Measurements from ENCODE around the gene CSRP3. TPM values are rescaled to one million over a fixed set of nuclear protein-coding genes. Genes with fewer than 3 reads are reported as not detected.

The CSRP3 gene
- total RNA-seq, 1 experiment from 2014 or later = not detected

- POLR2A ChIA-PET (ENCODE audit: unreplicated experiment) = interaction anchor here (0.7 kb wide), 1 partner anchor 160 kb away, joined by 10 read pairs; no protein-coding TSS in a partner anchor
- CTCF ChIA-PET = no interaction called here
- Histone ChIP-seq H3K9me3 (ENCODE audit: insufficient read depth, low read depth) (no peaks in the 10 kb centered on the region), H3K79me2 (ENCODE audit: low read depth) (peaks cover 22% of the 10 kb centered on the region), H4K20me1 (ENCODE audit: insufficient read depth) (no peaks in the 10 kb centered on the region), H3K4me3 (peak overlapping the region; percentile 87), H3K9me2 (ENCODE audit: insufficient read depth) (no peaks in the 10 kb centered on the region), H2AFZ (no peak overlapping the region), H3K27ac (no peak overlapping the region), H3F3A (ENCODE audit: insufficient read depth, low read depth) (peaks cover 27% of the 10 kb centered on the region), H3K4me1 (replicated peaks; ENCODE audit: insufficient read depth) (peaks cover 42% of the 10 kb centered on the region), H3K4me2 (peak overlapping the region; percentile 94), H3K27me3 (ENCODE audit: insufficient read depth, low read depth) (no peaks in the 10 kb centered on the region), H3K36me3 (ENCODE audit: low read depth) (peaks cover 27% of the 10 kb centered on the region)
- TF ChIP-seq EZH2 (IDR thresholded peaks at IDR 0.05; ENCODE audit: low read depth) (no peak), CTCF (conservative IDR thresholded peaks at IDR 0.05) (no peak)
- no TSS peak for BruUV-seq (replicated peaks)
- no peak for DNase-seq
- intact Hi-C loops (cut with micrococcal nuclease; ENCODE audit: unreplicated experiment) = no loop called here
Measured at GRCh38 chr11:19239039-19239438, 37.3 kb upstream of the CSRP3 start.

GRCh38 chr11:19237813-19238212, 36.0 kb upstream of the CSRP3 start:
- Histone ChIP-seq H3K4me1 (replicated peaks; ENCODE audit: insufficient read depth) (peaks cover 39% of the 10 kb centered on the region), H3K27me3 (ENCODE audit: insufficient read depth, low read depth) (no peaks in the 10 kb centered on the region), H4K20me1 (ENCODE audit: insufficient read depth) (no peaks in the 10 kb centered on the region), H3K79me2 (ENCODE audit: low read depth) (peaks cover 22% of the 10 kb centered on the region), H3K4me3 (no peak overlapping the region), H3F3A (ENCODE audit: insufficient read depth, low read depth) (peaks cover 27% of the 10 kb centered on the region; the same call in 1 of the 2 replicates), H3K9me3 (ENCODE audit: insufficient read depth, low read depth) (no peaks in the 10 kb centered on the region), H3K27ac (no peak overlapping the region), H2AFZ (no peak overlapping the region), H3K4me2 (no peak overlapping the region), H3K36me3 (ENCODE audit: low read depth) (peaks cover 27% of the 10 kb centered on the region), H3K9me2 (ENCODE audit: insufficient read depth) (no peaks in the 10 kb centered on the region)
- no TSS peak for BruUV-seq (replicated peaks)
- DNase-seq = no peak
- TF ChIP-seq EZH2 (IDR thresholded peaks at IDR 0.05; ENCODE audit: low read depth) (no peak), CTCF (conservative IDR thresholded peaks at IDR 0.05) (no peak)
- ChIA-PET CTCF (no interaction called here), POLR2A (ENCODE audit: unreplicated experiment) (no interaction called here)
- intact Hi-C loops (cut with micrococcal nuclease; ENCODE audit: unreplicated experiment) = no loop called here

GRCh38 chr11:19237381-19237780, 35.6 kb upstream of the CSRP3 start:
- TF ChIP-seq CTCF (conservative IDR thresholded peaks at IDR 0.05) = no peak
- no peak for TF ChIP-seq EZH2 (IDR thresholded peaks at IDR 0.05; ENCODE audit: low read depth)
- no peak for DNase-seq
- Histone ChIP-seq H3K4me3 (no peak overlapping the region), H3K9me2 (ENCODE audit: insufficient read depth) (no peaks in the 10 kb centered on the region), H2AFZ (no peak overlapping the region), H3K4me1 (replicated peaks; ENCODE audit: insufficient read depth) (peaks cover 39% of the 10 kb centered on the region), H3F3A (ENCODE audit: insufficient read depth, low read depth) (peaks cover 31% of the 10 kb centered on the region), H3K9me3 (ENCODE audit: insufficient read depth, low read depth) (no peaks in the 10 kb centered on the region), H3K27ac (no peak overlapping the region), H3K79me2 (ENCODE audit: low read depth) (peaks cover 22% of the 10 kb centered on the region), H3K36me3 (ENCODE audit: low read depth) (peaks cover 27% of the 10 kb centered on the region), H3K4me2 (no peak overlapping the region), H4K20me1 (ENCODE audit: insufficient read depth) (no peaks in the 10 kb centered on the region), H3K27me3 (ENCODE audit: insufficient read depth, low read depth) (no peaks in the 10 kb centered on the region)
- intact Hi-C loops (cut with micrococcal nuclease; ENCODE audit: unreplicated experiment) = no loop called here
- BruUV-seq (replicated peaks) = no TSS peak
- ChIA-PET POLR2A (ENCODE audit: unreplicated experiment) (no interaction called here), CTCF (no interaction called here)
